SH-SY5Y (cell line): ENCODE results near the gene ARHGAP28.

Experiments
- GATA2 ChIP-seq: IDR thresholded peaks from 2 replicates; pipeline ENCODE4 v1.6.1; 2011; ENCODE audit warnings: mild to moderate bottlenecking, low read depth, low read length
- GATA3 ChIP-seq: IDR thresholded peaks from 2 replicates; pipeline ENCODE4 v1.6.1; 2011; ENCODE audit warnings: low read depth, mild to moderate bottlenecking, low read length, moderate library complexity

GRCh38 chr18:6796511-6796910 is 67.0 kb downstream of the ARHGAP28 start:
- no peak for TF ChIP-seq GATA2
- TF ChIP-seq GATA3, result no peak
